Stomach (tissue), 4 donors: ENCODE results near the gene DNM3.

Source experiments
- POLR2A ChIP-seq, 4 donors: fragments of 450-650 bp; IDR thresholded peaks; one replicate each; pipeline ENCODE4 v1.6.1; 2016; ENCODE audit warnings: antibody characterized with exemption in 4 of 4, control low read depth in 2 of 4, mild to moderate bottlenecking in 1 of 4, moderate library complexity in 1 of 4
- TF ChIP-seq, protein P1 (sequence below), 7 experiments: fragments of 450-650 bp in 4 of 7; fragments of 200-600 bp in 3 of 7; sonication (generic) in 3 of 7; IDR thresholded peaks; one replicate each; pipeline ENCODE4 v1.5.1; 2016 to 2019; ENCODE audit warnings: antibody characterized with exemption in 7 of 7, control low read depth in 2 of 7, mild to moderate bottlenecking in 1 of 7

DNA sequence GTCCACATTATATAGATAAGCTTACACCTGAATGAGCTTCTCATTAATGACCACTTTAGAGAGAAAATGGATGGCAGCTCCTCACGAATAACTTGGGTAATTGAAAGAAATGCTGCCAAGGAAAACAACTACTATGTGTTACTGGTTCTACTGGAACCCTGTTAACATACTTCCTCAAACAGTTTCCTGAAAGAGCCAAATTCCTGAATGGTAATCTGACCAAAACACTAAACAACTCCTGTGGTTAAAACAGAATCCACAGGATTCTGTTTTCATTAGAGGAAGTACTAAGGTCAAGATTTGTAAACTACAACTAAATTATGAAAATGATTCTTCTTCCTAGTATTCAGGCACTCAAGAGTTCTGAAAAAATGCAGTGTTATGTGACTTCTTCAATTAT is 107.2 kb downstream of the DNM3 start:
- TF ChIP-seq, protein P1, sequence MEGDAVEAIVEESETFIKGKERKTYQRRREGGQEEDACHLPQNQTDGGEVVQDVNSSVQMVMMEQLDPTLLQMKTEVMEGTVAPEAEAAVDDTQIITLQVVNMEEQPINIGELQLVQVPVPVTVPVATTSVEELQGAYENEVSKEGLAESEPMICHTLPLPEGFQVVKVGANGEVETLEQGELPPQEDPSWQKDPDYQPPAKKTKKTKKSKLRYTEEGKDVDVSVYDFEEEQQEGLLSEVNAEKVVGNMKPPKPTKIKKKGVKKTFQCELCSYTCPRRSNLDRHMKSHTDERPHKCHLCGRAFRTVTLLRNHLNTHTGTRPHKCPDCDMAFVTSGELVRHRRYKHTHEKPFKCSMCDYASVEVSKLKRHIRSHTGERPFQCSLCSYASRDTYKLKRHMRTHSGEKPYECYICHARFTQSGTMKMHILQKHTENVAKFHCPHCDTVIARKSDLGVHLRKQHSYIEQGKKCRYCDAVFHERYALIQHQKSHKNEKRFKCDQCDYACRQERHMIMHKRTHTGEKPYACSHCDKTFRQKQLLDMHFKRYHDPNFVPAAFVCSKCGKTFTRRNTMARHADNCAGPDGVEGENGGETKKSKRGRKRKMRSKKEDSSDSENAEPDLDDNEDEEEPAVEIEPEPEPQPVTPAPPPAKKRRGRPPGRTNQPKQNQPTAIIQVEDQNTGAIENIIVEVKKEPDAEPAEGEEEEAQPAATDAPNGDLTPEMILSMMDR (IDR thresholded peaks at IDR 0.05) = no peak
- no peak for TF ChIP-seq POLR2A (IDR thresholded peaks at IDR 0.05)
